Gastroesophageal sphincter (tissue), 3 donors: Measurements from ENCODE around the gene CDH22.

Experiments
- CTCF ChIP-seq, 4 experiments: fragments of 200-600 bp in 2 of 4; fragments of 450-650 bp in 2 of 4; sonication (generic) in 1 of 4; IDR thresholded peaks; one replicate each; pipeline ENCODE4 v1.5.1; 2017 to 2019; ENCODE audit warnings: antibody characterized with exemption in 4 of 4, mild to moderate bottlenecking in 2 of 4, moderate library complexity in 2 of 4
- POLR2A ChIP-seq, 2 donors: fragments of 450-650 bp; IDR thresholded peaks; one replicate each; pipeline ENCODE4 v1.6.1; 2017; ENCODE audit warnings: antibody characterized with exemption in 2 of 2, mild to moderate bottlenecking in 2 of 2, moderate library complexity in 1 of 2
- POLR2AphosphoS5 ChIP-seq: sonication (generic); formaldehyde crosslinking; IDR thresholded peaks from one replicate; pipeline ENCODE4 v1.6.1; 2017; ENCODE audit warnings: antibody characterized with exemption

DNA sequence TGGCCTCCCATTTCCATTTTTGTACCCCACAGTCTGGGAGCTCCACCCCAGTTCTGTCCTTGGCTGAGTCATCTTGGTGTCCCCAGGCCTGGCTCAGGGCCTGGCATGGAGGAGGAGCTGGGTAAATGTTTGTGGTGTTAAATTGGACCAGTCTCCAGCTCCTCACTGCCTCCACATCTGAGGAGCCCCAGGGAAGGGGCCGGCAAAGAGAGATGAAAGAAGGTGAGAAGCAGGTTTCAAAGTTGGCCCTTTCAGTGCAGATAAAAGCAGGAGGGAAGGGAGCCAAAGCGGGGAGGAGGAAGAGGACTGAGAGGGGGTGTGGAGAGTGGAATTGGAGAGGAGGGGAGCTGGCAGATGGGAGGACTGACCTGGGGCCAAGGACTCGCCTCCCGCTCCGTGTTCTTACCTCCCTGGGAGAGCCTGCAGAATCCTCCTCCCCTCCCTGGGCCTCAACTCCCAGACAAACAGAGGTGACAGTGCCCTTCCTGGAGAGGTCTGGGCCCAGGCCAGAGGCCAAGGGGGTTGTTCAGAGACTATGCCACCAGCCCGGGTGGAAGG lies 101.2 kb downstream of the CDH22 start:
- TF ChIP-seq CTCF (IDR thresholded peaks at IDR 0.05), result no peak
- TF ChIP-seq POLR2AphosphoS5, result no peak
- no peak for TF ChIP-seq POLR2A (IDR thresholded peaks at IDR 0.05)
